Tibial nerve (tissue), 4 donors: ENCODE data around the gene APLP1.

ENCODE experiments used
- CTCF ChIP-seq, 5 experiments: fragments of 200-600 bp in 3 of 5; fragments of 450-650 bp in 2 of 5; sonication (generic) in 3 of 5; IDR thresholded peaks; one replicate each; pipeline ENCODE4 v1.5.1; 2016 to 2019; ENCODE audit warnings: antibody characterized with exemption in 5 of 5, mild to moderate bottlenecking in 3 of 5, moderate library complexity in 2 of 5
- EP300 ChIP-seq, 2 donors: sonication (generic); formaldehyde crosslinking; IDR thresholded peaks; one replicate each; pipeline ENCODE4 v1.6.1; 2017; ENCODE audit warnings: antibody characterized with exemption in 2 of 2, mild to moderate bottlenecking in 1 of 2
- POLR2A ChIP-seq, 2 donors: fragments of 450-650 bp; IDR thresholded peaks; one replicate each; pipeline ENCODE4 v1.6.1; 2017; ENCODE audit warnings: antibody characterized with exemption in 2 of 2, mild to moderate bottlenecking in 2 of 2, moderate library complexity in 2 of 2

- TF ChIP-seq CTCF (IDR thresholded peaks at IDR 0.05) = no peak
- no peak for TF ChIP-seq EP300 (IDR thresholded peaks at IDR 0.05)
- TF ChIP-seq POLR2A (IDR thresholded peaks at IDR 0.05) = no peak
Measured at GRCh38 chr19:35887197-35887596, 18.8 kb downstream of the APLP1 start.
